ENCODE data around the gene PRKCA. TPM values are rescaled to one million over a fixed set of nuclear protein-coding genes. Genes with fewer than 3 reads are reported as not detected.

Gene PRKCA
- polyA plus RNA-seq, 1 experiment: 66.8 TPM

DNA sequence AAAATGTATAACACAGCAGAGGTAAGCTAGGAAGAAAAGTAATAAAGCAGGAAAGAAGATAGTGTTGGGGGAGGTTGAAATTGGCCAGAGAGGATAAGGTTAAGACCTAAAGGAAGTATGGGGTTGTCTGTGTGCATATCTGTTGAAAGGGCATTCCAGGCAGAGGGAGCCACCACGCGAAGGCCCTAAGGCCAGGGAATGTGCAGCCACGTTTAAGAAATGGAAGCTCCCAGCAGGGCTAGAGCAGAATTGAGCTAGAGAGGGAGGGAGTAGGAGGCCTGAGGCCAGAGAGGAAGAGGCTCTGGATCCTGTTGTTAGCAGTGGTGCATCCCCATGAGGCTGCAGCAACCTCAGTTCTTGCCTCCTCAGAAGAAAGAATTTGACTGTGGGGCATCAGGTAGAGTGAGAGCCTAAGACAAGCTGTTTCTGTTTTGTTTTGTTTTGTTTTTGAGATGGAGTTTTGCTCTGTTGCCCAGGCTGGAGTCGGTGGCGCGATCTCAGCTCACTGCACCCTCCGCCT is 473.5 kb downstream of the PRKCA start:
- TF ChIP-seq CTCF (IDR thresholded peaks at IDR 0.05; ENCODE audit: low read depth, low read length): no peak
- no peaks in the 10 kb centered on the region for H3K27me3 ChIP-seq (ENCODE audit: control insufficient read depth, insufficient read depth, low read length)
- no peak overlapping the region for H3K27ac ChIP-seq (ENCODE audit: low read depth, low read length)
- DNase-seq (ENCODE audit: low read depth, low spot score): no peak
- no peaks in the 10 kb centered on the region for H3K9me3 ChIP-seq (ENCODE audit: control insufficient read depth, insufficient read depth, low read length)
- no peak overlapping the region for H3K4me3 ChIP-seq (ENCODE audit: low read depth, low read length)
- ChIA-PET CTCF (no interaction called here), POLR2A (no interaction called here)

GRCh38 chr17:66776999-66777688 is 474.7 kb downstream of the PRKCA start:
- POLR2A ChIA-PET: no interaction called here
- CTCF ChIA-PET: no interaction called here

GRCh38 chr17:66777689-66778225 is 475.3 kb downstream of the PRKCA start:
- POLR2A ChIA-PET: no interaction called here
- TF ChIP-seq CTCF (IDR thresholded peaks at IDR 0.05; ENCODE audit: low read depth, low read length): no peak
- CTCF ChIA-PET: no interaction called here
- Histone ChIP-seq H3K4me3 (ENCODE audit: low read depth, low read length) (no peak overlapping the region), H3K27me3 (ENCODE audit: control insufficient read depth, insufficient read depth, low read length) (no peaks in the 10 kb centered on the region), H3K27ac (ENCODE audit: low read depth, low read length) (peak overlapping the region; percentile 39), H3K9me3 (ENCODE audit: control insufficient read depth, insufficient read depth, low read length) (no peaks in the 10 kb centered on the region)
- no peak for DNase-seq (ENCODE audit: low read depth, low spot score)

More at GRCh38 chr17:66776999-66777688, 474.7 kb downstream of the PRKCA start:
- no peaks in the 10 kb centered on the region for H3K9me3 ChIP-seq (ENCODE audit: control insufficient read depth, insufficient read depth, low read length)
- no peak overlapping the region for H3K27ac ChIP-seq (ENCODE audit: low read depth, low read length)
- TF ChIP-seq CTCF (IDR thresholded peaks at IDR 0.05; ENCODE audit: low read depth, low read length): no peak
- no peaks in the 10 kb centered on the region for H3K27me3 ChIP-seq (ENCODE audit: control insufficient read depth, insufficient read depth, low read length)
- no peak for DNase-seq (ENCODE audit: low read depth, low spot score)
- no peak overlapping the region for H3K4me3 ChIP-seq (ENCODE audit: low read depth, low read length)

- H3K4me3 ChIP-seq (ENCODE audit: low read depth, low read length): no peak overlapping the region
- no peak overlapping the region for H3K27ac ChIP-seq (ENCODE audit: low read depth, low read length)
- DNase-seq (ENCODE audit: low read depth, low spot score): no peak
- H3K9me3 ChIP-seq (ENCODE audit: control insufficient read depth, insufficient read depth, low read length): no peaks in the 10 kb centered on the region
- TF ChIP-seq CTCF (IDR thresholded peaks at IDR 0.05; ENCODE audit: low read depth, low read length): no peak
- no peaks in the 10 kb centered on the region for H3K27me3 ChIP-seq (ENCODE audit: control insufficient read depth, insufficient read depth, low read length)
- CTCF ChIA-PET: no interaction called here
- POLR2A ChIA-PET: no interaction called here
Observed at GRCh38 chr17:66778531-66779236, 476.3 kb downstream of the PRKCA start.

- ChIA-PET CTCF (no interaction called here), POLR2A (no interaction called here)
- Histone ChIP-seq H3K4me3 (ENCODE audit: low read depth, low read length) (no peak overlapping the region), H3K27me3 (ENCODE audit: control insufficient read depth, insufficient read depth, low read length) (no peaks in the 10 kb centered on the region), H3K9me3 (ENCODE audit: control insufficient read depth, insufficient read depth, low read length) (no peaks in the 10 kb centered on the region), H3K27ac (ENCODE audit: low read depth, low read length) (no peak overlapping the region)
- TF ChIP-seq CTCF (IDR thresholded peaks at IDR 0.05; ENCODE audit: low read depth, low read length): no peak
- DNase-seq (ENCODE audit: low read depth, low spot score): no peak
Observed at GRCh38 chr17:66779237-66779606, 476.8 kb downstream of the PRKCA start.
